Right kidney (tissue), 1 donor: ENCODE data around the gene PRR33.
"Not testable (repeated sequence)": the region's sequence is repeated elsewhere in the genome, so short reads cannot be mapped to it uniquely, and the experiment has no call there.

Experiments
- DNase-seq: peaks from one replicate; pipeline ENCODE4 v3.0.0-alpha.2; 2016

Gene PRR33

GRCh38 chr11:1875851-1876301 lies 15.8 kb downstream of the PRR33 start:
- DNase-seq, result not testable (repeated sequence)

DNA sequence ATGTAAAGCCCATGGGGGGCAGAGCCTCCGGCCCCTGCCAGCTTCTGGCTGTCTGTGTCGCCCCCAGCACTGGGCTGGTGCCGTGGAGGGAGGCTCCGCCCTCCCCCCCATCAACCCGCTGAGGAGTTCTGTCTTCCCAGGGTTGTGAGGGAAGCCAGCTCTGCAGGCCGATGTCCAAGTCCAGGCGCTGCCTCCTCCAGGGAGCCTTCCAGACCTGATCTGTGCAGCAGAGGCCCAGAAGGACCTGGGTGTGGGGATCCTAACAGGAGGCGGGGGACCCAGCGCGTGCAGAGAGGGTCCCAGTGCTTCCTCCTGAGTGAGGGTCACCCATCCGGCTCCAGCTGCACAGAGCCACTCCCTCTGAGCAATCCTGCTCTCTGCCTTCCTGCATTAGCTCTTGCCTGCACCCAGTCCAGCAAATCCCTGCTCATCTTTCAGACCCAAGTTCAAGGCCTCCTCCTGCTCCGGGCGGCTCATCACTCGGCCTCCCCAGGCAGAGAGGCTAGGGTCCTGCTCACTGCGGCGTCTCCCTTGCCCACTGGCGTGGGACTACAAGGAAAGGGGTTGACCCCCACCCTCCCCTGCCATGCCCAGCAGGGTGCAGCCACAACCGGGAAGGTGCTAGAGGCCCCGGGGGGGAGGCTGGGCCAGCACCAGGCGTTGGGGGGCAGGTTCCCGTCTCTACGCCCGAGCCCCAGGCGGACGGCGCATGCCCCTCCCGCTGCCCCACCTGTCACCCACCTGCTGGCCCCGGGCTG lies 16.4 kb downstream of the PRR33 start:
- no peak for DNase-seq

DNA sequence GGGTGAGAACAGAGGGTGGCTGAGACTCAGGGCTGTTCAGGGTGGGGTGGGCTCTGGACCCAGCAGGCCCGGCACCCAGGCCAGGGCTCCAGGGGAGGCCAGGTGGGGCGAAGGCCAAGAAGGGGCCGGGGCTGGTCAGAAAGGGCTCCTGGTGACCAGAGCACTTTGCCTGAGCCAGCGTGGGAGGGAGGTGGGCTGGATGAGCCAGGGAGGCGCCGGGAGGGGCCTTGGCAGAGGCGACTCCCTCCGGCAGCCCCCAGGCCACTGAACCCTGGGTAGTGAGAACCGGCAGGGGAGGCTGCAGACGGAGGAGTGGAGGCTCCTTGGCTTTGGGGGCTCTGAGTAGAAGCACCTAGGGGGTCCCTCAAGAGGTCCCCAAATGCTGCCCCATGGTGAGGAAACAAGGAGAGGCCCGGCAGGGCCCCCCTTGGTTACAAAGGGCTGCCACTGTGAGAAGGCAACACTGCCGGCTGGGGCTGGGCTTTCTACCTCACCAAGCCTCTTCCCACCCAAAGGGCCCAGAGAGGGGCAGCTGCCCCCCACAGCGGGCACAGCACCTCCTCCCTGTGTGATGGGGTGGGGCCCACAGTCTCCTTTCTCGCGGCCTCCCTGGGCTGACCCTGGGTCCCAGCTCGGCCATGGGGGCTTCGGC lies 17.1 kb downstream of the PRR33 start:
- not testable (repeated sequence) for DNase-seq

- DNase-seq, result not testable (repeated sequence)
These were observed 17.9 kb downstream of the PRR33 start for GRCh38 chr11:1873813-1874150.

DNA sequence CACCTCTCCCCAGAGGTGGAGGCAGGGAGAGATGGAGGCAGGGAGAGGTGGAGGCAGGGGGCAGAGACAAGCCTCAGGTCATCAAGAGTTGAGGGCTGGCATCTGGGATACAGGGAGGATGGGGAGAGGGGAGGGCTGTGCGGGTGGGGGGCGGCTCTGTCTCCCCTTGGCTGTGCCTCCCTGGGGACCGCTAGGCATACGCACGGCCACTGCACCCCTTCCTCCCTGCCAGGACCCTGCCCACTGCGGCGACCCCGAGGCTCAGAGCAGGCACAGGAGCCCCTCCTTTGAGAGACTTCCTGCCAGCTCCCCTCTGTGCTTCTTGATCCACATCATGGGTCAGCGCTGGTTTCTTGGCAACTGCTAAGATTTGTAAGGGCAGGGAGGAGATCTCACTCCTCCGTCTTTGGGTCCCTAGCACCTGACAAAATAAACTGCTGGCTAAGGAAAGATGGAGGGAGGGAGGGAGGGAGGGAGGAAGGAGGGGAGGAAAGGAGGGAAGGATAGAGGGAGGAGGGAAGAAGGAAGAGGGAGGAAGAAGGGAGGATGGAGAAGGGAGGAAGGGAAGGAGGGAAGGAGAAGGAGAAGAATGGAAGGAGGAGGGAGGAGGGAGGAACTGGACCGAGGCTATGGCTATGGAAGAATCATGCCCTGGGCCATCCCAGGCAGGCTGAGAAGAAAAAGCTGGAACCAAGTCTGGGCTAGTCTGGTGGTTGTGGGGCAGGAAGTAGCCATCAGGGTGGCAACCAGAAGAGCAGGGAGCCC lies 18.5 kb downstream of the PRR33 start:
- peak; percentile 51 for DNase-seq

GRCh38 chr11:1872267-1872985 lies 19.3 kb downstream of the PRR33 start:
- DNase-seq, result peak; percentile 7

GRCh38 chr11:1871531-1871930 lies 20.2 kb downstream of the PRR33 start:
- no peak for DNase-seq

DNA sequence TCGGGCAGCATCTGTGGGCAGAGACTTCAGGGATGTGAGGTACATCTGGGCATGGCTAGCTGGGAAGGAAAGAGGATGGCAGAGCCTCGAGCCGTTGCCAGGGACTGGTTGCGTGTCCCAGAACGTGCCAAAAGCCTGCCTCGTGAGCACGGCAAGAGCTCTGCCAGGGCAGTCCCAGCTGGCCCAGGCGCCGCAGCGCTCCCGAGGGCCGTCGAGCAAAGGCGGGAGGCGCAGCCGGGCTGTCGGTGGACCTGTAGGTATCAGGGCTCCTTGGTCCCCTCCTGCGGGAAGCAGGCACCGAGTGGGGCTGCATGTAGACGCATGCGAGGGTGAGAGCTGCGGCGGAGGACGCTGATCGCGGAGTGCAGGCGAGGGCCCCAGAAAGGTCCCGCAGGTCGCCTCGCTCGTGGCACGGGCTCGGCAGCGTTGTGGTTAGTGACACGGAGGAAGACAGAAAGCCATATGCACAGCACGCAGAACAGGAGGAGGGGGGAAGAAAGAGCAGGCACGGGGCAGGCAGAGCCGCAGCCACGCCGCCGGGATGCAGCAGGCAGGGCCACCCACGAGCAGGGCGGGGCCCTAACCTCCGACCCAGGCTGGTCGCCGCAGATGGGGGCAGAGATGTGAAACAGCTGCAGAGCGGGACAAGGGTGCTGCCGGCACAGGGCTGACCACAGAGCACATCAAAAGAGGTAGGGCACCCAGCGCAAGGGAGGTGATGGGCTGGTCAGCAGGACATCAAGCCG lies 20.8 kb downstream of the PRR33 start:
- peak; percentile 45 for DNase-seq

DNA sequence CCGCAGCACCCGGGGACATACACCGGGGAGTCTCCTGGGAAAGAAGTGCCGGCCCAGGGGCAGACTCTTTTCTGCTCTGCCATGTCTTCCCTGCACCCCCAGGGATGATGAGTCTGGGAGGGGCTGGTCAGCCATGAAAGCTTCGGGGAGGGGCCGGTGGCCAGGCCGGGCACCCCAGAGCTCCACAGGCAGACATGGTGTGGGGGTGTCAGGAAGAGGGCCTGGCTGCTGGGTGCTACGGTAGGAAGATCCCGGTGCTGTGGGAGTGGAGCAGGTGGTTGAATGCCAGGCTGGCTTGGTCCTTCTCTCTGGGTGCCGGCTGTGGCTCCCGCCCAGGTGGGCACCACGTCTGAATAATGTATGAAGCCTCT lies 21.4 kb downstream of the PRR33 start:
- no peak for DNase-seq

GRCh38 chr11:1869427-1870325 lies 22.0 kb downstream of the PRR33 start:
- DNase-seq, result no peak

- no peak for DNase-seq
These were observed 22.9 kb downstream of the PRR33 start for GRCh38 chr11:1868636-1869291.

GRCh38 chr11:1868056-1868635 lies 23.5 kb downstream of the PRR33 start:
- DNase-seq, result no peak

GRCh38 chr11:1867381-1867780 lies 24.3 kb downstream of the PRR33 start:
- DNase-seq, result no peak

DNA sequence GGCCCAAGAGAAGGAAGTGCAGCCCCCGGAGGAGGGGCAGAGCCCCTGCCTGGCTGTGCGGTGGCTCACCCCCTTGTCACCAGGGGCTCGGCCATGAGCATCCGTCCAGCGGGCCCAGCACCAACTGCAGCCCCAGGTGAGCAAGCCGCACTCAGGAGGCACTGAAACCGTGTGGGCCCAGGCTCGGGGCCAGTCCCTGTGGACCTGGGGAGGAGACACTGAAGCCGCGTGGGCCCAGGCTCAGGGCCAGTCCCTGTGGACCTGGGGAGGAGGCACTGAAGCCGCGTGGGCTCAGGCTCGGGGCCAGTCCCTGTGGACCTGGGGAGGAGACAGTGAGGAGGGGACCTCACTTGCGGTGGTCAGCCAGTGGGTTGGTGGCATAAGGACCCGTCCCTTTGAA lies 24.9 kb downstream of the PRR33 start:
- DNase-seq, result no peak

DNA sequence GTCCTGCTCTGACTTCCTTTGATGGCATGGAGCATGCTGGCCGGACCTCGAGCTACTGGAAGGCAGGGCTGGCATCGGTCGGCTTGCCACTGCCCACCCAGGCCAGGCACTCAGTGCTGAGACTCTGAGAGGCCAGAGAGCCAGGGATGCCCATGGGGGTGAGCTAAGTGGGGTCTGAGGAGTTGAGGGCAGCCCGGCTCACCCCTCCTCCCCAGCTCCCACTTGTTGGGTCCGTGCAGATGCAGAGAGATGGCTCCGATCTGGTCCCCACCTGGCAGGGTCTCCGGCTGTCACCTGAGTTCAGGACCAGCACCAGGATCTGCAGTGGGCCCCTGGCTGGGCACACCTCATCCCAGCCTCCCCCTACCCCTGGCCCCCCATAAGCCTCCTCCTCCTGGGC lies 25.5 kb downstream of the PRR33 start:
- no peak for DNase-seq

DNA sequence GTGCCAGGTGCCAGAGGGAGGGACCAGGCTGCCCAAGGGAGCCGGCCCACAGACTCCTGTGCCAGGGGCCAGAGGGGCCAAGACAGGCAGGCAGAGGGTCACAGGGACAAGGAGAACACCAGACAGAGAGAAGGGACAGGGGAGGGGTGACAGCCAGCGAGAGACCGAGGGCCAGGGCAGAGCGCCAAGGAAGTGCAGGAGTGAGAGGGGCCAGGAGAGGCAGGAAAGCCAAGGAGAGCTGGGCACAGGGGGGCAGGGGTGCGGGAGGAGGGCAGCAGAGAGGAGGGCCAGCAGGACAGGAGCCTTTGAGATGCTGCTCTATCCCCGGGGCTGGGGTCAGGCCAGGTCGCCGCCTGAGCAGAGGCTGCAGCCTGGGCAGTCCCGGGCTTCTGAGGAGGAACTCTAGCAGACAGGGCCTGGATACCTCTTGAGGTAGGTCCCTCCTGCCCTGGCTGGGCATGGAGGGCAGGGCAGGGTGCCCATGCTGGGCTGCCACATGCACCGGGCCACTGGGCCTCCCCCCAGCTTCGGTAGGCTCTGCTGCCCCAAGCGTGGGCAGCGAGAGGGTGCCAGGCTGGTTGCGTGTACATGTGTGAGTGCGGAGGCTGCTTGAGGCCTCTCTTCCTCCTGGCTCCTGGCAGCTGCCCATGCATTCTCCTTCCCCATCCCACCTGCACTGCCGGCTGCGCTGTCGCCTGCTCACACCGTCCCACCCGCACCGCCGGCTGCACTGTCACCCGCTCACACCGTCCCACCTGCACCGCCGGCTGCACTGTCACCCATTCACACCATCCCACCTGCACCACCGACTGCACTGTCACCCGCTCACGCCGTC lies 26.6 kb downstream of the PRR33 start:
- no peak for DNase-seq

GRCh38 chr11:1864231-1864630 lies 27.5 kb downstream of the PRR33 start:
- DNase-seq, result no peak

DNA sequence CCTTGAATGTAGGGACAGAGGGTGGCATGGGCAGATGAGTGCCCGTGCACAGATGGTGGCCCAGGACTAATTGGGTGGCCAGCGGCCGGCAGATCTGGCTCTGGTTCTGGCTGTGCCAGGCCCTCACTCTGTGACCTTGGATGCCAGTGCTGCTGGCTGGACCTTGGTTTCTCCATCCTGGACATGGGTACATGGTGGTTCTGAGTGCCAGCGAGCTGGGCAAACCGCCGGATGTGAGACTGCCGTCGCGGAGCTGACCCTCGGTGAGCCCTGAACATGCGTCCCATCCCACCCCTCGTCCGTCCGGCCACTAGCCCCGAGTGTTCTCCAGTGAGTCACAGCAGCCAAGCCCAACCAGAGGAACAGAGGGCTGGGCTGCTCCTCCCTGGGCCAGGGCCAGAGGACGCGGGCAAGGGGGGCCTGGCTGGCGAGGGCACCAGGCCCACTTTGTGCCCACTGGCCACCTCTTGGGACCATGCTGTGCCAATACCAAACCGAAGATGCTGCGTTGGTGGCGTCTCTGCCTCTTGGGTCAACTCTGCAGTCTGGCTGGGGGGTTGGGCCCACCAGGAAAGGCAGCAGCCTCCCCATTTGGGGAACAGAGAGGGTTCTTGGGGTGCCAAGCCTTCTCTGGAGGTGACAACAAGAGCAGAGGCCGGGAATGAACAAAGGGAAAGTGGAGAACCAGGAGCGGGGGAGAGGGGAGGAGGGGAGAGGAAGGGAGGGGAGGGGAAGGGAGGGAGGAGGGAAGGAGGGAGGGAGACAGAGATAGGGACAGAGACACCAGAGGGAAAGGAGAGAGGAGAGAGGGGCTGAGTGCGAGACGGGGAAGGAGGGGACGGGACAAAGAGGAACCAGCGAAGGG lies 28.1 kb downstream of the PRR33 start:
- DNase-seq, result peak; percentile 71
